ENCODE measurements around the gene ERAS. TPM values are rescaled to one million over a fixed set of nuclear protein-coding genes. Genes with fewer than 3 reads are reported as not detected.
"Not testable (repeated sequence)": the region's sequence is repeated elsewhere in the genome, so short reads cannot be mapped to it uniquely, and the experiment has no call there.

ERAS gene
- polyA plus RNA-seq, 3 donors: 0.13 TPM; not detected in 2

DNA sequence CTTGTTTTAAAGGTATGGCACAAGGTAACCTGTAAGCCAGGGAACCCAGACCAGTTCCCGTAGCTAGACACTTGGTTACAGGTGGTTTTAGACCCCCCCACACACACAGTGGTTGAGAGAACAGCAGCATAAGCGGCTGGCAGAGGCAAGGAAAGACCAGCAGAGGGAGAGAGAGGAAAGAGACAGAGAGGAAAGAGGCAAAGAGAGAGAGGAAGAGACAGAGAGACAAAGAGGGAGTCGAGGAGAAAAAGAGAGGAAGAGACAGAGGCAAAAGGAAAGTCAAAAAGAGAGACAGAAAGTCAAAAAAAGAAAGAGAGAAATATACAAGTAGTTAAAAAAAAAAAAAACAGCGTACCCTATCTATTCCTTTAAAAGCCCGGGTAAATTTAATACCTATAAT is 28.6 kb downstream of the ERAS start:
- intact Hi-C loops (cut with micrococcal nuclease): no loop called here
- no peak for DNase-seq

DNA sequence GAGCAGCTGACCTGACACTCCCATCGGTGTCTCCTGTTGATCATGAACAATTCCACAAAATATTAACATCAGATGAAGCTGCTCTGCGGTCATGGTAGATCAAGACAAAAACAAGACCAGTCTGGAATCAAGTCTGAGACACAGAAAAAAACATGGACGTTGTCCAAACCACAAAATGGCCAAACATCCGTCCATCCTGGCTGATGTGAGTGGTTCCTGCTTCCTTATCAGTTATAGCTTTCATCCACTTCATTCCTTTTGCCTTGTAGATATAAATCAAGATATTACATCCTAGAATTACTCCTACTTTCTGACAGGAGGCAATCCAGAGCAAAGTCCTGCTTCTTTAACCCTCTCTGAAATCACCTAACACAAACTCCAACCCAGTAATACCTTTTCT is 37.9 kb downstream of the ERAS start:
- H3K27ac Mint-ChIP-seq: peak overlapping the region in 1 of 7 donors; percentile 26
- intact Hi-C loops (cut with micrococcal nuclease): no loop called here
- H2AFZ ChIP-seq (ENCODE audit: insufficient read depth, low read depth, low read length, poor library complexity, severe bottlenecking): no peak overlapping the region
- peaks cover 14% of the 10 kb centered on the region for H3K4me1 Mint-ChIP-seq
- H3K27me3 Mint-ChIP-seq (ENCODE audit: low read depth in 3 of 3): peaks cover 4 to 8% (median 5%) of the 10 kb centered on the region in 3 donors
- no peak overlapping the region for H3K4me3 Mint-ChIP-seq
- H4K20me1 ChIP-seq (ENCODE audit: insufficient read depth, low read length): no peaks in the 10 kb centered on the region
- no peak overlapping the region for H3K4me2 ChIP-seq (replicated peaks; ENCODE audit: extremely low read depth, low read length, poor library complexity, severe bottlenecking)
- TF ChIP-seq, protein P1, sequence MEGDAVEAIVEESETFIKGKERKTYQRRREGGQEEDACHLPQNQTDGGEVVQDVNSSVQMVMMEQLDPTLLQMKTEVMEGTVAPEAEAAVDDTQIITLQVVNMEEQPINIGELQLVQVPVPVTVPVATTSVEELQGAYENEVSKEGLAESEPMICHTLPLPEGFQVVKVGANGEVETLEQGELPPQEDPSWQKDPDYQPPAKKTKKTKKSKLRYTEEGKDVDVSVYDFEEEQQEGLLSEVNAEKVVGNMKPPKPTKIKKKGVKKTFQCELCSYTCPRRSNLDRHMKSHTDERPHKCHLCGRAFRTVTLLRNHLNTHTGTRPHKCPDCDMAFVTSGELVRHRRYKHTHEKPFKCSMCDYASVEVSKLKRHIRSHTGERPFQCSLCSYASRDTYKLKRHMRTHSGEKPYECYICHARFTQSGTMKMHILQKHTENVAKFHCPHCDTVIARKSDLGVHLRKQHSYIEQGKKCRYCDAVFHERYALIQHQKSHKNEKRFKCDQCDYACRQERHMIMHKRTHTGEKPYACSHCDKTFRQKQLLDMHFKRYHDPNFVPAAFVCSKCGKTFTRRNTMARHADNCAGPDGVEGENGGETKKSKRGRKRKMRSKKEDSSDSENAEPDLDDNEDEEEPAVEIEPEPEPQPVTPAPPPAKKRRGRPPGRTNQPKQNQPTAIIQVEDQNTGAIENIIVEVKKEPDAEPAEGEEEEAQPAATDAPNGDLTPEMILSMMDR (IDR thresholded peaks at IDR 0.05): no peak
- H3K9me3 Mint-ChIP-seq: peaks cover 0 to 20% (median 0%) of the 10 kb centered on the region in 7 donors
- H3K4me3 ChIP-seq (replicated peaks in 1 of 3; ENCODE audit: low read depth in 2 of 3, low read length in 3 of 3): no peak overlapping the region
- no peaks in the 10 kb centered on the region for H3K36me3 ChIP-seq (replicated peaks in 1 of 2; ENCODE audit: control insufficient read depth in 1 of 2, insufficient read depth in 2 of 2, low read length in 2 of 2)
- peaks cover 0 to 2% of the 10 kb centered on the region in 2 donors for H3K4me1 ChIP-seq (ENCODE audit: control insufficient read depth in 1 of 2, insufficient read depth in 2 of 2, low read length in 2 of 2)
- no peaks in the 10 kb centered on the region for H3K79me2 ChIP-seq (ENCODE audit: insufficient read depth, low read length)
- no peak for DNase-seq
- no CpG with 5 or more reads among the region's 4 CpGs for WGBS (ENCODE audit: insufficient coverage)
- H3K36me3 Mint-ChIP-seq: no peaks in the 10 kb centered on the region
- no peaks in the 10 kb centered on the region for H3K27me3 ChIP-seq (ENCODE audit: control insufficient read depth in 2 of 2, insufficient read depth in 2 of 2, low read length in 2 of 2)
- H3K27ac ChIP-seq (ENCODE audit: low read depth in 1 of 2, low read length in 2 of 2): no peak overlapping the region
- no peak overlapping the region for H3K9ac ChIP-seq (ENCODE audit: insufficient read depth, low read length, poor library complexity, severe bottlenecking)
- H3K9me3 ChIP-seq (replicated peaks in 1 of 2; ENCODE audit: control insufficient read depth in 1 of 2, insufficient read depth in 1 of 2, low read length in 2 of 2): no peaks in the 10 kb centered on the region

More for the DNA sequence above, 28.6 kb downstream of the ERAS start:
- Histone ChIP-seq H3K9ac (ENCODE audit: insufficient read depth, low read length, poor library complexity, severe bottlenecking) (no peak overlapping the region), H3K9me3 (replicated peaks in 1 of 2; ENCODE audit: control insufficient read depth in 1 of 2, insufficient read depth in 1 of 2, low read length in 2 of 2) (no peaks in the 10 kb centered on the region), H3K4me2 (replicated peaks; ENCODE audit: extremely low read depth, low read length, poor library complexity, severe bottlenecking) (no peak overlapping the region), H3K27ac (ENCODE audit: low read depth in 1 of 2, low read length in 2 of 2) (no peak overlapping the region), H3K4me3 (replicated peaks in 1 of 3; ENCODE audit: low read depth in 2 of 3, low read length in 3 of 3) (no peak overlapping the region), H4K20me1 (ENCODE audit: insufficient read depth, low read length) (no peaks in the 10 kb centered on the region), H2AFZ (ENCODE audit: insufficient read depth, low read depth, low read length, poor library complexity, severe bottlenecking) (no peak overlapping the region), H3K27me3 (ENCODE audit: control insufficient read depth in 2 of 2, insufficient read depth in 2 of 2, low read length in 2 of 2) (no peaks in the 10 kb centered on the region), H3K79me2 (ENCODE audit: insufficient read depth, low read length) (no peaks in the 10 kb centered on the region), H3K4me1 (ENCODE audit: control insufficient read depth in 1 of 2, insufficient read depth in 2 of 2, low read length in 2 of 2) (peaks cover 0 to 2% of the 10 kb centered on the region in 2 donors), H3K36me3 (replicated peaks in 1 of 2; ENCODE audit: control insufficient read depth in 1 of 2, insufficient read depth in 2 of 2, low read length in 2 of 2) (no peaks in the 10 kb centered on the region)
- TF ChIP-seq, protein P1 (IDR thresholded peaks at IDR 0.05): no peak
- Mint-ChIP-seq H3K27ac (no peak overlapping the region), H3K4me3 (no peak overlapping the region), H3K9me3 (peaks cover 0 to 16% (median 6%) of the 10 kb centered on the region in 7 donors), H3K27me3 (ENCODE audit: low read depth in 3 of 3) (peaks cover 0 to 7% (median 3%) of the 10 kb centered on the region in 3 donors), H3K4me1 (peaks cover 9% of the 10 kb centered on the region), H3K36me3 (no peaks in the 10 kb centered on the region)
- WGBS (ENCODE audit: insufficient coverage): no CpG with 5 or more reads among the region's 5 CpGs

DNA sequence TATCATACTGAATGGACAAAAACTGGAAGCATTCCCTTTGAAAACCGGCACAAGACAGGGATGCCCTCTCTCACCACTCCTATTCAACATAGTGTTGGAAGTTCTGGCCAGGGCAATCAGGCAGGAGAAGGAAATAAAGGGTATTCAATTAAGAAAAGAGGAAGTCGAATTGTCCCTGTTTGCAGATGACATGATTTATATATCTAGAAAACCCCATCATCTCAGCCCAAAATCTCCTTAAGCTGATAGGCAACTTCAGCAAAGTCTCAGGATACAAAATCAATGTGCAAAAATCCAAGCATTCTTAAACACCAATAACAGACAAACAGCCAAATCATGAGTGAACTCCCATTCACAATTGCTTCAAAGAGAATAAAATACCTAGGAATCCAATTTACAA is 45.7 kb downstream of the ERAS start:
- H3K27me3 ChIP-seq (ENCODE audit: control insufficient read depth in 2 of 2, insufficient read depth in 2 of 2, low read length in 2 of 2); H3K9ac ChIP-seq (ENCODE audit: insufficient read depth, low read length, poor library complexity, severe bottlenecking); H3K27ac ChIP-seq (ENCODE audit: low read depth in 1 of 2, low read length in 2 of 2); H3K4me2 ChIP-seq (replicated peaks; ENCODE audit: extremely low read depth, low read length, poor library complexity, severe bottlenecking); H2AFZ ChIP-seq (ENCODE audit: insufficient read depth, low read depth, low read length, poor library complexity, severe bottlenecking); H3K36me3 ChIP-seq (replicated peaks in 1 of 2; ENCODE audit: control insufficient read depth in 1 of 2, insufficient read depth in 2 of 2, low read length in 2 of 2); H3K27ac Mint-ChIP-seq; H4K20me1 ChIP-seq (ENCODE audit: insufficient read depth, low read length); H3K4me3 ChIP-seq (replicated peaks in 1 of 3; ENCODE audit: low read depth in 2 of 3, low read length in 3 of 3); H3K27me3 Mint-ChIP-seq (ENCODE audit: low read depth in 3 of 3); intact Hi-C loops (cut with micrococcal nuclease); H3K4me1 Mint-ChIP-seq; H3K36me3 Mint-ChIP-seq; H3K9me3 ChIP-seq (replicated peaks in 1 of 2; ENCODE audit: control insufficient read depth in 1 of 2, insufficient read depth in 1 of 2, low read length in 2 of 2); H3K4me1 ChIP-seq (ENCODE audit: control insufficient read depth in 1 of 2, insufficient read depth in 2 of 2, low read length in 2 of 2); H3K9me3 Mint-ChIP-seq; H3K4me3 Mint-ChIP-seq; DNase-seq; H3K79me2 ChIP-seq (ENCODE audit: insufficient read depth, low read length): not testable (repeated sequence)
- no CpG with 5 or more reads among the region's 2 CpGs for WGBS (ENCODE audit: insufficient coverage)
